GM18868 (cell line): Measurements from ENCODE around the gene EPHA5.
"Not testable (repeated sequence)": the region's sequence is repeated elsewhere in the genome, so short reads cannot be mapped to it uniquely, and the experiment has no call there.

Experiments
- ATAC-seq: cut with Tn5 transposase; IDR thresholded peaks from one replicate; pipeline ENCODE4 v1.9.1; 2021; ENCODE audit warnings: mild to moderate bottlenecking, moderate library complexity; ENCODE audit not compliant: unreplicated experiment

EPHA5 gene

GRCh38 chr4:65386927-65387326 lies 283.4 kb downstream of the EPHA5 start:
- no peak for ATAC-seq

GRCh38 chr4:65383589-65384305 lies 286.5 kb downstream of the EPHA5 start:
- ATAC-seq, result no peak

GRCh38 chr4:65381648-65382047 lies 288.6 kb downstream of the EPHA5 start:
- no peak for ATAC-seq

- ATAC-seq, result no peak
These were observed 299.6 kb downstream of the EPHA5 start for GRCh38 chr4:65370709-65371108.

- no peak for ATAC-seq
These were observed 303.0 kb downstream of the EPHA5 start for GRCh38 chr4:65367306-65367705.

GRCh38 chr4:65358914-65359313 lies 311.4 kb downstream of the EPHA5 start:
- no peak for ATAC-seq

- ATAC-seq, result no peak
These were observed 317.2 kb downstream of the EPHA5 start for GRCh38 chr4:65353098-65353497.

- no peak for ATAC-seq
These were observed 325.9 kb downstream of the EPHA5 start for GRCh38 chr4:65344278-65344825.

GRCh38 chr4:65343342-65343741 lies 326.9 kb downstream of the EPHA5 start:
- no peak for ATAC-seq

GRCh38 chr4:65341557-65341956 lies 328.7 kb downstream of the EPHA5 start:
- ATAC-seq, result no peak

GRCh38 chr4:65340382-65341109 lies 329.7 kb downstream of the EPHA5 start:
- ATAC-seq, result no peak

GRCh38 chr4:65337371-65337770 lies 332.9 kb downstream of the EPHA5 start:
- ATAC-seq, result no peak

GRCh38 chr4:65336465-65336864 lies 333.8 kb downstream of the EPHA5 start:
- ATAC-seq, result no peak

GRCh38 chr4:65316534-65316933 lies 353.8 kb downstream of the EPHA5 start:
- no peak for ATAC-seq

- no peak for ATAC-seq
These were observed 359.2 kb downstream of the EPHA5 start for GRCh38 chr4:65311120-65311519.

GRCh38 chr4:65310586-65310985 lies 359.7 kb downstream of the EPHA5 start:
- no peak for ATAC-seq

GRCh38 chr4:65308626-65309025 lies 361.7 kb downstream of the EPHA5 start:
- not testable (repeated sequence) for ATAC-seq

- ATAC-seq, result peak; percentile 65
These were observed 368.1 kb downstream of the EPHA5 start for GRCh38 chr4:65302145-65302544.

GRCh38 chr4:65296246-65296645 lies 374.0 kb downstream of the EPHA5 start:
- no peak for ATAC-seq

GRCh38 chr4:65287071-65287470 lies 383.2 kb downstream of the EPHA5 start:
- no peak for ATAC-seq
